ENCODE measurements around the gene STUM. TPM values are rescaled to one million over a fixed set of nuclear protein-coding genes. Genes with fewer than 3 reads are reported as not detected.

STUM gene
- total and polyA plus RNA-seq, 2 of the 8 experiments (the other 6 are each of a cell fraction or from before 2014, with no cell fraction given): 0.76 to 1.2 TPM

DNA sequence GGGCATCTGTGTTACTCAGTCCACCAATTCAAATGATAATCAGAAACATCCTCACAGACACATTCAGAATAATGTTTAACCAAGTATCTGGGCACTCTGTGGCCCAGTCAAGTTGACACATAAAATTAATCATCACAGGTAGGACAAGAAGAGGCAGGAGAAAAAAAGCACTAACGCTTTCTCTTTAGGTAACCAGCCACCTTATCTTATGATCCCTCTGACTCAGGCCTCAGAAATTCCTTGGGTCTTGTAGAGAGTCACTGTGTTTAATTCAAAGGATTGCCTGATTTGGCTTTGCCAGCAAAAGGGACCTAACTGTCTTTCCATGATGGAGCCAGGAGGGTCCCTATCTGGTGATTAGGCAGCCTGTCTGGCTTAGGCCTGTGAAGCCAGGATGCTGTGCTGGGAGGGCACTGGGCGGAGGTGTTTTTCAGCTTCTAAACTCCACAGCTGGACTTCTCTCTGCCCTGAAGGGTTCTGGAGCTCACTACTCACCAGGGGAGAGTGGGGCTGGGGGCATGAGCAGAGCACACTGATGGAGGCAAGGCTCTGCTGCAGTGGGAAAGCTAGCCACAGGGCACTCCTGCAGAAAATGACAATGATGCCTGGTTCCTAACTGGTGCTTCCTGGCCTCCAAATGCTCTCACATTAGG, 36.4 kb upstream of the STUM start:
- H3K36me3 ChIP-seq (ENCODE audit: control insufficient read depth in 2 of 4, insufficient read depth in 4 of 4, low read length in 3 of 4): no peaks in the 10 kb centered on the region
- H3K18ac ChIP-seq (ENCODE audit: extremely low read depth, low read length): no peak overlapping the region
- H3K14ac ChIP-seq (ENCODE audit: insufficient read length): no peak overlapping the region
- 73% methylated on average over 2 of the region's 2 CpGs; no CpG with 5 or more reads in 1 of the 2 experiments for WGBS, 2 experiments (ENCODE audit: extremely low coverage in 1 of 2, insufficient coverage in 1 of 2, insufficient read length in 1 of 2, insufficient replicate concordance in 2 of 2, low coverage in 1 of 2, low lambda C conversion rate in 2 of 2, missing lambda C conversion rate in 1 of 2)
- no peak overlapping the region for H2BK15ac ChIP-seq (ENCODE audit: low read length)
- H4K91ac ChIP-seq (replicated peaks; ENCODE audit: insufficient read length, low read length): no peak overlapping the region
- no peaks in the 10 kb centered on the region; a peak in 1 of 7 replicates for H3K27me3 ChIP-seq (replicated peaks in 1 of 4; ENCODE audit: control insufficient read depth in 3 of 4, extremely low read depth in 1 of 4, insufficient read depth in 3 of 4, low read length in 3 of 4)
- no peak overlapping the region for H3K27ac ChIP-seq (ENCODE audit: low read depth, low read length)
- H2AFZ ChIP-seq (ENCODE audit: low read length): no peak overlapping the region
- ChIA-PET POLR2A (ENCODE audit: partially characterized antibody) (no interaction called here), CTCF (ENCODE audit: partially characterized antibody) (interaction anchor here (0.6 to 1.2 kb wide), 3 partner anchors 34 to 482 kb away, joined by 3 to 4 read pairs (median 3); no protein-coding TSS in a partner anchor)
- no peaks in the 10 kb centered on the region for H3K79me2 ChIP-seq (ENCODE audit: control insufficient read depth in 1 of 2, insufficient read depth in 2 of 2, low read length in 2 of 2)
- no peak overlapping the region for H2AK5ac ChIP-seq (ENCODE audit: low read depth, low read length)
- H3K9me3 ChIP-seq (ENCODE audit: insufficient read depth in 2 of 2, low read depth in 1 of 2, low read length in 1 of 2): no peaks in the 10 kb centered on the region
- DNase-seq (ENCODE audit: low read depth in 1 of 2, low spot score in 2 of 2) (no peak), FAIRE-seq (no peak)
- H3K23me2 ChIP-seq (ENCODE audit: low read depth, low read length): no peaks in the 10 kb centered on the region
- no peak overlapping the region for H3K4ac ChIP-seq (replicated peaks; ENCODE audit: insufficient read length, low read depth, low read length)
- H4K8ac ChIP-seq (ENCODE audit: extremely low read depth, insufficient read depth, low read length): no peak overlapping the region
- H3K4me2 ChIP-seq (ENCODE audit: insufficient read depth in 1 of 2, low read depth in 2 of 2, low read length in 2 of 2): no peak overlapping the region
- H2BK12ac ChIP-seq (ENCODE audit: low read depth, low read length): no peak overlapping the region
- H4K20me1 ChIP-seq (replicated peaks in 1 of 2; ENCODE audit: control insufficient read depth in 1 of 2, insufficient read depth in 2 of 2, low read length in 2 of 2): no peaks in the 10 kb centered on the region
- H2BK120ac ChIP-seq (replicated peaks; ENCODE audit: low read depth, low read length): no peak overlapping the region
- no peaks in the 10 kb centered on the region for H3K4me1 ChIP-seq (replicated peaks in 1 of 4; ENCODE audit: control insufficient read depth in 3 of 4, insufficient read depth in 4 of 4, low read length in 3 of 4)
- TF ChIP-seq MAFK (IDR thresholded peaks at IDR 0.05; ENCODE audit: low read depth, low read length) (no peak), POLR2AphosphoS5 (IDR thresholded peaks at IDR 0.05; ENCODE audit: low read depth, low read length) (0 out of 2 replicates have a peak, but pooled peaks have one; percentile 28)
- H2BK5ac ChIP-seq (ENCODE audit: low read depth, low read length): no peak overlapping the region
- no peaks in the 10 kb centered on the region for H3K79me1 ChIP-seq (ENCODE audit: low read depth, low read length)
- no peak overlapping the region for H3K9ac ChIP-seq (replicated peaks in 1 of 4; ENCODE audit: extremely low read depth in 1 of 4, low read depth in 3 of 4, low read length in 3 of 4)
- no peak overlapping the region for H3K56ac ChIP-seq (replicated peaks; ENCODE audit: insufficient read length, low read depth, low read length)
- H4K5ac ChIP-seq (ENCODE audit: insufficient read length, low read depth, low read length): no peak overlapping the region
- H3K23ac ChIP-seq (ENCODE audit: insufficient read length): no peak overlapping the region
- no peak overlapping the region for H2BK20ac ChIP-seq (ENCODE audit: low read length)
- H3K4me3 ChIP-seq (ENCODE audit: extremely low read depth in 1 of 4, insufficient read depth in 2 of 4, low read depth in 3 of 4, low read length in 4 of 4): no peak overlapping the region

Measured in H1 (cell line).